ENCODE results near the gene SAMD3. TPM values are rescaled to one million over a fixed set of nuclear protein-coding genes. Genes with fewer than 3 reads are reported as not detected.
"Not testable (repeated sequence)": the region's sequence is repeated elsewhere in the genome, so short reads cannot be mapped to it uniquely, and the experiment has no call there.

The SAMD3 gene
- total RNA-seq, 1 experiment from 2014 or later = 7.5 TPM

GRCh38 chr6:130194434-130194833 lies 28.3 kb downstream of the SAMD3 start:
- POLR2A ChIA-PET; H3K4me2 ChIP-seq (ENCODE audit: low read length); H3K4me3 ChIP-seq (replicated peaks in 1 of 2; ENCODE audit: low read depth in 1 of 2, low read length in 2 of 2); H2AFZ ChIP-seq (ENCODE audit: low read depth, low read length, poor library complexity, severe bottlenecking); intact Hi-C loops (cut with micrococcal nuclease); H3K27ac ChIP-seq (ENCODE audit: low read depth, low read length); H3K79me2 ChIP-seq (ENCODE audit: insufficient read depth, low read length); BruUV-seq (replicated peaks); H3K9ac ChIP-seq (ENCODE audit: low read length); H3K27me3 ChIP-seq (ENCODE audit: insufficient read depth, low read length); DNase-seq (ENCODE audit: low read depth, low spot score); ATAC-seq; H3K9me3 ChIP-seq (ENCODE audit: control insufficient read depth in 1 of 2, insufficient read depth in 1 of 2, low read depth in 1 of 2, low read length in 2 of 2); RAD21 ChIA-PET (ENCODE audit: low non-redundant PET in 1 of 2, low total read pairs in 2 of 2, uncharacterized antibody in 2 of 2, unreplicated experiment in 2 of 2); H3K4me1 ChIP-seq (ENCODE audit: control insufficient read depth in 1 of 2, insufficient read depth in 2 of 2, low read length in 2 of 2); H4K20me1 ChIP-seq (ENCODE audit: insufficient read depth); CTCF ChIA-PET; H3K9me2 ChIP-seq (ENCODE audit: insufficient read depth); H3K36me3 ChIP-seq (ENCODE audit: control insufficient read depth in 1 of 2, insufficient read depth in 2 of 2, low read length in 2 of 2): not testable (repeated sequence)

- Histone ChIP-seq H3K27me3 (ENCODE audit: insufficient read depth, low read length) (no peaks in the 10 kb centered on the region), H3K9ac (ENCODE audit: low read length) (no peak overlapping the region), H3K27ac (ENCODE audit: low read depth, low read length) (no peak overlapping the region), H3K36me3 (ENCODE audit: control insufficient read depth in 1 of 2, insufficient read depth in 2 of 2, low read length in 2 of 2) (no peaks in the 10 kb centered on the region), H2AFZ (ENCODE audit: low read depth, low read length, poor library complexity, severe bottlenecking) (no peak overlapping the region), H3K4me2 (ENCODE audit: low read length) (no peak overlapping the region), H3K4me1 (ENCODE audit: control insufficient read depth in 1 of 2, insufficient read depth in 2 of 2, low read length in 2 of 2) (no peaks in the 10 kb centered on the region), H3K4me3 (replicated peaks in 1 of 2; ENCODE audit: low read depth in 1 of 2, low read length in 2 of 2) (no peak overlapping the region), H3K9me2 (ENCODE audit: insufficient read depth) (no peaks in the 10 kb centered on the region), H4K20me1 (ENCODE audit: insufficient read depth) (no peaks in the 10 kb centered on the region), H3K79me2 (ENCODE audit: insufficient read depth, low read length) (no peaks in the 10 kb centered on the region), H3K9me3 (ENCODE audit: control insufficient read depth in 1 of 2, insufficient read depth in 1 of 2, low read depth in 1 of 2, low read length in 2 of 2) (no peaks in the 10 kb centered on the region)
- intact Hi-C loops (cut with micrococcal nuclease) = no loop called here
- no peak for DNase-seq (ENCODE audit: low read depth, low spot score)
- ATAC-seq = no peak
- BruUV-seq (replicated peaks) = no TSS peak
- RAD21 ChIA-PET (ENCODE audit: low non-redundant PET in 1 of 2, low total read pairs in 2 of 2, uncharacterized antibody in 2 of 2, unreplicated experiment in 2 of 2) = no interaction called here
- CTCF ChIA-PET = no interaction called here
- no peak for TF ChIP-seq ATF3 (IDR thresholded peaks at IDR 0.05)
- POLR2A ChIA-PET = no interaction called here
These were observed 31.8 kb downstream of the SAMD3 start for GRCh38 chr6:130190701-130191690.

Data from HCT116 (cell line).